HL-60 (cell line): ENCODE results near the gene NACC2.

Source experiments
- CTCF ChIP-seq: IDR thresholded peaks from one replicate; pipeline ENCODE4 v1.5.1; 2011; ENCODE audit warnings: low read length, control low read depth, inconsistent platforms; ENCODE audit not compliant: insufficient read depth
- GABPA ChIP-seq: IDR thresholded peaks from 2 replicates; pipeline ENCODE4 v1.6.1; 2012; ENCODE audit warnings: low read depth
- POLR2AphosphoS5 ChIP-seq: IDR thresholded peaks from 2 replicates; pipeline ENCODE4 v1.6.1; 2012; ENCODE audit warnings: low read depth
- REST ChIP-seq: IDR thresholded peaks from 2 replicates; pipeline ENCODE4 v1.6.1; 2012; ENCODE audit warnings: low read depth; ENCODE audit not compliant: insufficient replicate concordance
- SPI1 ChIP-seq: IDR thresholded peaks from 2 replicates; pipeline ENCODE4 v1.6.1; 2012; ENCODE audit warnings: low read depth, mild to moderate bottlenecking, borderline replicate concordance

- TF ChIP-seq CTCF (no peak), POLR2AphosphoS5 (no peak), GABPA (no peak), REST (no peak), SPI1 (no peak)
Measured at GRCh38 chr9:136078024-136078423, 17.1 kb downstream of the NACC2 start.
